ENCODE results near the gene HMGXB4. TPM values are rescaled to one million over a fixed set of nuclear protein-coding genes. Genes with fewer than 3 reads are reported as not detected.

HMGXB4 gene
- total and polyA plus RNA-seq, 2 of the 13 experiments (the other 11 are each of a cell fraction or from before 2014, with no cell fraction given), result 13.9 to 16.3 TPM

DNA sequence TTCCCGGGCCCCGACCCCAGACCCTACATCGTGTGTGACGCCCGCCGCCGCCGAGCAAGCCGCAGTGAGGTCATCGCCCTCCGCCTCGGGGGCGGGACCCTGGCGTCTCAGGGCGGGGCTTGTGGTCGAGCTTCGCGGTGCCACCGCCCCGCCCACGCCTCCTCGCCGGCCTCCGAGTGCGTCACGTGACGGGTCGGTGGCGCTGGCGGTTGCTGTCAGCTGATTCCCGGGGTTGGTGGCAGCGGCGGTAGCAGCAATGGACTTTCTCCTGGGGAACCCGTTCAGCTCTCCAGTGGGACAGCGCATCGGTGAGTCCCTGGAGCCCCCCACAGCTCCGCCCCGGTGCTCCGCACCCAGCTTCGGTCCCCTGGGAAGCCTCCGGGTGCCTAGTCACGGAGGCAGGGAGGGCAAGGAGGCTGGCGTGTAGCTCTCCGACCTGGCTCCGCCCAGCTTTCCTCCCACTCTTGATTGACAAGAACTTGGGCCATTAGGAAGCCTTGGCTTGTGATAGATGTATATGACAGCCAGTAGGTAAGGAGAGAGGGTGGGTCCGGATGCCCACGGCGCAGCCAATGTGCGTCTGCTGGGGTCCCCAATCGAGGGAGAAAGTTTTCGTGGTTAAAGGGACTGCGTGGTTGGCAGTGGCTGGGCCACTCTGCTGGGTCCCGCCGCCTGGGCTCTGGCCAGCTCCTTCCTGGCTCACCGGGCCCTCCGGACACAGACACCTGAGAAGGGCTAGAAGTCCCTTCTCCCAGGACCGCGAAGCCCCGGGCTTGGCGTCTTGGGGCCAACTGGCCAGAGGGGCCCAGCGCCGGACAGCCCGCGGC is 42.6 kb downstream of the HMGXB4 start, which contains the start of gene TOM1 (continued):
- TF ChIP-seq, protein P1, sequence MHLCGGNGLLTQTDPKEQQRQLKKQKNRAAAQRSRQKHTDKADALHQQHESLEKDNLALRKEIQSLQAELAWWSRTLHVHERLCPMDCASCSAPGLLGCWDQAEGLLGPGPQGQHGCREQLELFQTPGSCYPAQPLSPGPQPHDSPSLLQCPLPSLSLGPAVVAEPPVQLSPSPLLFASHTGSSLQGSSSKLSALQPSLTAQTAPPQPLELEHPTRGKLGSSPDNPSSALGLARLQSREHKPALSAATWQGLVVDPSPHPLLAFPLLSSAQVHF (CRISPR knock-in tag; IDR thresholded peaks at IDR 0.05), result no peak
- TF ChIP-seq ZNF724P (CRISPR knock-in tag; IDR thresholded peaks at IDR 0.05; ENCODE audit: borderline replicate concordance) (no peak), MAFG (CRISPR knock-in tag; IDR thresholded peaks at IDR 0.05) (no peak), CBX1 (IDR thresholded peaks at IDR 0.05; ENCODE audit: low read depth) (no peak), RELA (CRISPR knock-in tag; IDR thresholded peaks at IDR 0.05) (no peak), SALL1 (CRISPR knock-in tag; IDR thresholded peaks at IDR 0.05) (peak; percentile 57; the same call in 1 of the 2 replicates), ZNF746 (CRISPR knock-in tag; IDR thresholded peaks at IDR 0.05) (peak; percentile 51; the same call in 1 of the 2 replicates), HOXD1 (CRISPR knock-in tag; IDR thresholded peaks at IDR 0.05) (peak; percentile 48; the same call in 1 of the 2 replicates), HOXA7 (CRISPR knock-in tag; IDR thresholded peaks at IDR 0.05) (no peak), POGZ (CRISPR knock-in tag; IDR thresholded peaks at IDR 0.05) (peak; percentile 85), PHB2 (IDR thresholded peaks at IDR 0.05; ENCODE audit: partially characterized antibody) (no peak), MAF1 (CRISPR knock-in tag; IDR thresholded peaks at IDR 0.05; ENCODE audit: borderline replicate concordance) (0 out of 2 replicates have a peak, but pooled peaks have one; percentile 23), ZZZ3 (CRISPR knock-in tag; IDR thresholded peaks at IDR 0.05; ENCODE audit: borderline replicate concordance) (no peak), PHF21A (CRISPR knock-in tag; IDR thresholded peaks at IDR 0.05) (peak; percentile 34; the same call in 1 of the 2 replicates), MTF2 (CRISPR knock-in tag; IDR thresholded peaks at IDR 0.05; ENCODE audit: borderline replicate concordance) (no peak)
- TF ChIP-seq, protein P2, sequence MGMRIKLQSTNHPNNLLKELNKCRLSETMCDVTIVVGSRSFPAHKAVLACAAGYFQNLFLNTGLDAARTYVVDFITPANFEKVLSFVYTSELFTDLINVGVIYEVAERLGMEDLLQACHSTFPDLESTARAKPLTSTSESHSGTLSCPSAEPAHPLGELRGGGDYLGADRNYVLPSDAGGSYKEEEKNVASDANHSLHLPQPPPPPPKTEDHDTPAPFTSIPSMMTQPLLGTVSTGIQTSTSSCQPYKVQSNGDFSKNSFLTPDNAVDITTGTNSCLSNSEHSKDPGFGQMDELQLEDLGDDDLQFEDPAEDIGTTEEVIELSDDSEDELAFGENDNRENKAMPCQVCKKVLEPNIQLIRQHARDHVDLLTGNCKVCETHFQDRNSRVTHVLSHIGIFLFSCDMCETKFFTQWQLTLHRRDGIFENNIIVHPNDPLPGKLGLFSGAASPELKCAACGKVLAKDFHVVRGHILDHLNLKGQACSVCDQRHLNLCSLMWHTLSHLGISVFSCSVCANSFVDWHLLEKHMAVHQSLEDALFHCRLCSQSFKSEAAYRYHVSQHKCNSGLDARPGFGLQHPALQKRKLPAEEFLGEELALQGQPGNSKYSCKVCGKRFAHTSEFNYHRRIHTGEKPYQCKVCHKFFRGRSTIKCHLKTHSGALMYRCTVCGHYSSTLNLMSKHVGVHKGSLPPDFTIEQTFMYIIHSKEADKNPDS (CRISPR knock-in tag; IDR thresholded peaks at IDR 0.05), result peak; percentile 23; the same call in 1 of the 2 replicates
- TF ChIP-seq, protein P3, sequence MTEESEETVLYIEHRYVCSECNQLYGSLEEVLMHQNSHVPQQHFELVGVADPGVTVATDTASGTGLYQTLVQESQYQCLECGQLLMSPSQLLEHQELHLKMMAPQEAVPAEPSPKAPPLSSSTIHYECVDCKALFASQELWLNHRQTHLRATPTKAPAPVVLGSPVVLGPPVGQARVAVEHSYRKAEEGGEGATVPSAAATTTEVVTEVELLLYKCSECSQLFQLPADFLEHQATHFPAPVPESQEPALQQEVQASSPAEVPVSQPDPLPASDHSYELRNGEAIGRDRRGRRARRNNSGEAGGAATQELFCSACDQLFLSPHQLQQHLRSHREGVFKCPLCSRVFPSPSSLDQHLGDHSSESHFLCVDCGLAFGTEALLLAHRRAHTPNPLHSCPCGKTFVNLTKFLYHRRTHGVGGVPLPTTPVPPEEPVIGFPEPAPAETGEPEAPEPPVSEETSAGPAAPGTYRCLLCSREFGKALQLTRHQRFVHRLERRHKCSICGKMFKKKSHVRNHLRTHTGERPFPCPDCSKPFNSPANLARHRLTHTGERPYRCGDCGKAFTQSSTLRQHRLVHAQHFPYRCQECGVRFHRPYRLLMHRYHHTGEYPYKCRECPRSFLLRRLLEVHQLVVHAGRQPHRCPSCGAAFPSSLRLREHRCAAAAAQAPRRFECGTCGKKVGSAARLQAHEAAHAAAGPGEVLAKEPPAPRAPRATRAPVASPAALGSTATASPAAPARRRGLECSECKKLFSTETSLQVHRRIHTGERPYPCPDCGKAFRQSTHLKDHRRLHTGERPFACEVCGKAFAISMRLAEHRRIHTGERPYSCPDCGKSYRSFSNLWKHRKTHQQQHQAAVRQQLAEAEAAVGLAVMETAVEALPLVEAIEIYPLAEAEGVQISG (CRISPR knock-in tag; IDR thresholded peaks at IDR 0.05), result peak; percentile 43
- TF ChIP-seq, protein P4, sequence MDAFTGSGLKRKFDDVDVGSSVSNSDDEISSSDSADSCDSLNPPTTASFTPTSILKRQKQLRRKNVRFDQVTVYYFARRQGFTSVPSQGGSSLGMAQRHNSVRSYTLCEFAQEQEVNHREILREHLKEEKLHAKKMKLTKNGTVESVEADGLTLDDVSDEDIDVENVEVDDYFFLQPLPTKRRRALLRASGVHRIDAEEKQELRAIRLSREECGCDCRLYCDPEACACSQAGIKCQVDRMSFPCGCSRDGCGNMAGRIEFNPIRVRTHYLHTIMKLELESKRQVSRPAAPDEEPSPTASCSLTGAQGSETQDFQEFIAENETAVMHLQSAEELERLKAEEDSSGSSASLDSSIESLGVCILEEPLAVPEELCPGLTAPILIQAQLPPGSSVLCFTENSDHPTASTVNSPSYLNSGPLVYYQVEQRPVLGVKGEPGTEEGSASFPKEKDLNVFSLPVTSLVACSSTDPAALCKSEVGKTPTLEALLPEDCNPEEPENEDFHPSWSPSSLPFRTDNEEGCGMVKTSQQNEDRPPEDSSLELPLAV (CRISPR knock-in tag; conservative IDR thresholded peaks at IDR 0.05; ENCODE audit: low read depth), result no peak
- TF ChIP-seq, protein P5, sequence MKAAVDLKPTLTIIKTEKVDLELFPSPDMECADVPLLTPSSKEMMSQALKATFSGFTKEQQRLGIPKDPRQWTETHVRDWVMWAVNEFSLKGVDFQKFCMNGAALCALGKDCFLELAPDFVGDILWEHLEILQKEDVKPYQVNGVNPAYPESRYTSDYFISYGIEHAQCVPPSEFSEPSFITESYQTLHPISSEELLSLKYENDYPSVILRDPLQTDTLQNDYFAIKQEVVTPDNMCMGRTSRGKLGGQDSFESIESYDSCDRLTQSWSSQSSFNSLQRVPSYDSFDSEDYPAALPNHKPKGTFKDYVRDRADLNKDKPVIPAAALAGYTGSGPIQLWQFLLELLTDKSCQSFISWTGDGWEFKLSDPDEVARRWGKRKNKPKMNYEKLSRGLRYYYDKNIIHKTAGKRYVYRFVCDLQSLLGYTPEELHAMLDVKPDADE (CRISPR knock-in tag; IDR thresholded peaks at IDR 0.05), result no peak
- TF ChIP-seq, protein P6, sequence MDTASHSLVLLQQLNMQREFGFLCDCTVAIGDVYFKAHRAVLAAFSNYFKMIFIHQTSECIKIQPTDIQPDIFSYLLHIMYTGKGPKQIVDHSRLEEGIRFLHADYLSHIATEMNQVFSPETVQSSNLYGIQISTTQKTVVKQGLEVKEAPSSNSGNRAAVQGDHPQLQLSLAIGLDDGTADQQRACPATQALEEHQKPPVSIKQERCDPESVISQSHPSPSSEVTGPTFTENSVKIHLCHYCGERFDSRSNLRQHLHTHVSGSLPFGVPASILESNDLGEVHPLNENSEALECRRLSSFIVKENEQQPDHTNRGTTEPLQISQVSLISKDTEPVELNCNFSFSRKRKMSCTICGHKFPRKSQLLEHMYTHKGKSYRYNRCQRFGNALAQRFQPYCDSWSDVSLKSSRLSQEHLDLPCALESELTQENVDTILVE (CRISPR knock-in tag; IDR thresholded peaks at IDR 0.05), result peak; percentile 65

Measured in HepG2 (cell line).